Subcutaneous abdominal adipose tissue (tissue), 5 donors: ENCODE measurements around the gene NLN.
"Not testable (repeated sequence)": the region's sequence is repeated elsewhere in the genome, so short reads cannot be mapped to it uniquely, and the experiment has no call there.

ENCODE experiments used
- H3K27ac ChIP-seq: one replicate; pipeline ENCODE4 v1.7.0; 2013; ENCODE audit warnings: low read depth, mild to moderate bottlenecking, inconsistent platforms, low read length, moderate library complexity
- H3K27me3 ChIP-seq, 5 donors: one replicate each; pipeline ENCODE4 v1.7.0; 2013; ENCODE audit warnings: low read length in 5 of 5, inconsistent platforms in 1 of 5; ENCODE audit not compliant: control insufficient read depth in 5 of 5, insufficient read depth in 4 of 5
- H3K36me3 ChIP-seq, 5 donors: one replicate each; pipeline ENCODE4 v1.7.0; 2013; ENCODE audit warnings: low read length in 5 of 5; ENCODE audit not compliant: control insufficient read depth in 5 of 5, insufficient read depth in 5 of 5
- H3K4me1 ChIP-seq, 5 donors: one replicate each; pipeline ENCODE4 v1.7.0; 2013; ENCODE audit warnings: low read length in 5 of 5, mild to moderate bottlenecking in 3 of 5, moderate library complexity in 1 of 5; ENCODE audit not compliant: control insufficient read depth in 5 of 5, insufficient read depth in 5 of 5
- H3K4me3 ChIP-seq, 5 donors: one replicate each; pipeline ENCODE4 v1.7.0; 2013; ENCODE audit warnings: low read length in 5 of 5, low read depth in 1 of 5
- H3K9ac ChIP-seq, 5 donors: one replicate each; pipeline ENCODE4 v1.7.0; 2013; ENCODE audit warnings: low read length in 5 of 5, mild to moderate bottlenecking in 4 of 5, moderate library complexity in 3 of 5
- H3K9me3 ChIP-seq, 5 donors: one replicate each; pipeline ENCODE4 v1.7.0; 2013; ENCODE audit warnings: low read length in 5 of 5; ENCODE audit not compliant: control insufficient read depth in 5 of 5
- donor health status: healthy.
- donor health status: healthy.
- donor health status: healthy.
- donor health status: healthy.
- donor health status: healthy.

NLN gene

GRCh38 chr5:65721720-65722574 is at the start of gene NLN, which contains the start of gene SGTB:
NLN (plus strand) TSS chr5:65722205; CDS start chr5:65722374, 169 bp downstream.
SGTB (minus strand) TSS chr5:65722109; CDS start chr5:65720807, 1,302 bp downstream.
- no peaks in the 10 kb centered on the region for H3K9me3 ChIP-seq
- H3K27ac ChIP-seq, result peak within 1 kb of the TSS; percentile 69
- peak within 1 kb of the TSS; percentile 43 to 90 (median 88) for H3K9ac ChIP-seq
- peak within 1 kb of the TSS; percentile 84 to 97 (median 95) for H3K4me3 ChIP-seq
- no peaks in the 10 kb centered on the region for H3K27me3 ChIP-seq
- peaks cover 0 to 7% (median 0%) of the 10 kb centered on the region in 5 donors for H3K36me3 ChIP-seq
- peaks cover 0 to 27% (median 20%) of the 10 kb centered on the region in 5 donors for H3K4me1 ChIP-seq

- Histone ChIP-seq H3K27ac (no peak overlapping the region), H3K4me3 (no peak overlapping the region), H3K4me1 (no peaks in the 10 kb centered on the region), H3K27me3 (no peaks in the 10 kb centered on the region), H3K9ac (no peak overlapping the region), H3K9me3 (no peaks in the 10 kb centered on the region), H3K36me3 (peaks cover 6 to 36% (median 18%) of the 10 kb centered on the region in 5 donors)
These were observed 49.2 kb upstream of the NLN start for GRCh38 chr5:65672796-65673195.

- H3K36me3 ChIP-seq, result peaks cover 3 to 30% (median 15%) of the 10 kb centered on the region in 5 donors
- H3K27me3 ChIP-seq, result no peaks in the 10 kb centered on the region
- no peak overlapping the region for H3K9ac ChIP-seq
- H3K27ac ChIP-seq, result no peak overlapping the region
- no peak overlapping the region for H3K4me3 ChIP-seq
- no peaks in the 10 kb centered on the region for H3K4me1 ChIP-seq
- no peaks in the 10 kb centered on the region for H3K9me3 ChIP-seq
These were observed 47.3 kb upstream of the NLN start for GRCh38 chr5:65674749-65675148.

- H3K9ac ChIP-seq, H3K4me1 ChIP-seq, H3K27me3 ChIP-seq, H3K27ac ChIP-seq, H3K4me3 ChIP-seq, H3K9me3 ChIP-seq: not testable (repeated sequence)
- peaks cover 0 to 27% (median 13%) of the 10 kb centered on the region in 5 donors for H3K36me3 ChIP-seq
These were observed 45.9 kb upstream of the NLN start for GRCh38 chr5:65676056-65676455.

GRCh38 chr5:65682148-65682547 is 39.9 kb upstream of the NLN start:
- no peaks in the 10 kb centered on the region for H3K27me3 ChIP-seq
- H3K9ac ChIP-seq, result no peak overlapping the region
- H3K4me1 ChIP-seq, result no peaks in the 10 kb centered on the region
- H3K4me3 ChIP-seq, result no peak overlapping the region
- peaks cover 7 to 37% (median 24%) of the 10 kb centered on the region in 5 donors for H3K36me3 ChIP-seq
- no peaks in the 10 kb centered on the region for H3K9me3 ChIP-seq
- no peak overlapping the region for H3K27ac ChIP-seq

GRCh38 chr5:65693121-65693520 is 28.9 kb upstream of the NLN start:
- Histone ChIP-seq H3K9me3 (no peaks in the 10 kb centered on the region), H3K27me3 (no peaks in the 10 kb centered on the region), H3K9ac (no peak overlapping the region), H3K36me3 (peaks cover 4 to 15% (median 11%) of the 10 kb centered on the region in 5 donors), H3K4me3 (no peak overlapping the region), H3K27ac (no peak overlapping the region), H3K4me1 (no peaks in the 10 kb centered on the region)

- Histone ChIP-seq H3K27me3 (no peaks in the 10 kb centered on the region), H3K4me1 (no peaks in the 10 kb centered on the region), H3K4me3 (no peak overlapping the region), H3K36me3 (peaks cover 0 to 23% (median 6%) of the 10 kb centered on the region in 5 donors), H3K27ac (no peak overlapping the region), H3K9ac (no peak overlapping the region), H3K9me3 (no peaks in the 10 kb centered on the region)
These were observed 26.7 kb upstream of the NLN start for GRCh38 chr5:65695162-65695755.

GRCh38 chr5:65695896-65696295 is 26.1 kb upstream of the NLN start:
- peaks cover 0 to 23% (median 5%) of the 10 kb centered on the region in 5 donors for H3K36me3 ChIP-seq
- no peak overlapping the region for H3K9ac ChIP-seq
- H3K4me1 ChIP-seq, result no peaks in the 10 kb centered on the region
- H3K27me3 ChIP-seq, result no peaks in the 10 kb centered on the region
- no peak overlapping the region for H3K27ac ChIP-seq
- no peaks in the 10 kb centered on the region for H3K9me3 ChIP-seq
- no peak overlapping the region for H3K4me3 ChIP-seq

- H3K27me3 ChIP-seq, result no peaks in the 10 kb centered on the region
- H3K9ac ChIP-seq, result no peak overlapping the region
- H3K9me3 ChIP-seq, result no peaks in the 10 kb centered on the region
- H3K4me1 ChIP-seq, result no peaks in the 10 kb centered on the region
- H3K4me3 ChIP-seq, result no peak overlapping the region
- H3K36me3 ChIP-seq, result peaks cover 0 to 23% (median 5%) of the 10 kb centered on the region in 5 donors
- H3K27ac ChIP-seq, result no peak overlapping the region
These were observed 25.1 kb upstream of the NLN start for GRCh38 chr5:65696892-65697291.

- no peak overlapping the region for H3K4me3 ChIP-seq
- no peaks in the 10 kb centered on the region for H3K27me3 ChIP-seq
- no peak overlapping the region for H3K9ac ChIP-seq
- no peaks in the 10 kb centered on the region for H3K4me1 ChIP-seq
- H3K36me3 ChIP-seq, result peaks cover 0 to 26% (median 6%) of the 10 kb centered on the region in 5 donors
- no peaks in the 10 kb centered on the region for H3K9me3 ChIP-seq
- no peak overlapping the region for H3K27ac ChIP-seq
These were observed 22.7 kb upstream of the NLN start for GRCh38 chr5:65699338-65699737.
